Measurements from ENCODE around the gene SPOPL.
A peak's percentile ranks its signal among the peaks of the same experiment; 100 is the strongest.
"Not testable (repeated sequence)": the region's sequence is repeated elsewhere in the genome, so short reads cannot be mapped to it uniquely, and the experiment has no call there.

The SPOPL gene

DNA sequence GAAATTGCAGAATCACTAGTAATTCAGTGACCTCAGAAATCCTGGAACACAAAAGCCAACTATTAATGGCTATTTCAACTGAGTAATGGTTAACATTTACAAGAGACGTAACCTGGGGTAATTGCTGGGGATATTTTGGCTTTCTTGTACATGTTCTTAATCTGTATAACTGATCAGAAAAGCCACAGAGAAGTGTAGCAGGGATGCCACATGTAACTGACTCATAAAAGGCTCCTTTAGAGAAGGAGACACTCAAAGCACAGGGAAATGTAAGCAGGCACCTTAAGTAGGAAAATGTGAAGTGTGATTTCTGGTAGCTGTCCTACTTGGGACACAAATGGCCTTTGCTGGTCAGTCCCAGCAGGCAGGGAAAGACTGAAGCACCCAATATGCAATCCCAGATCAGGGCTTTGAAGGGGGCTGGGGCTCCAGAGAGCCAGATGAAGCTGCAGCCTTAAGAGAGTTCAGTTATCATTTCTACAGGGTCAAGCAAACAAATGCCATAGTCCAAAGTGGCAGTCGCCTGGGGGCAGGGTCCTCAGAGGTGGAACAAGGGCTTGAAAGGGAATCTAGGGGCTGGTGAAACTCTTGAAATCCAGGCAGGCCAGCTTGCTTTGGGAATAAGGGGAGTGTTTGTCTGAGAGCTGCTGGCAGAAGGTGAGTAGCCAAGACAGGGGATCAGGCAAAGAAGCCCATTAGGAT, 7.2 kb upstream of the SPOPL start:
- no peak for DNase-seq (ENCODE audit: low spot score)

DNA sequence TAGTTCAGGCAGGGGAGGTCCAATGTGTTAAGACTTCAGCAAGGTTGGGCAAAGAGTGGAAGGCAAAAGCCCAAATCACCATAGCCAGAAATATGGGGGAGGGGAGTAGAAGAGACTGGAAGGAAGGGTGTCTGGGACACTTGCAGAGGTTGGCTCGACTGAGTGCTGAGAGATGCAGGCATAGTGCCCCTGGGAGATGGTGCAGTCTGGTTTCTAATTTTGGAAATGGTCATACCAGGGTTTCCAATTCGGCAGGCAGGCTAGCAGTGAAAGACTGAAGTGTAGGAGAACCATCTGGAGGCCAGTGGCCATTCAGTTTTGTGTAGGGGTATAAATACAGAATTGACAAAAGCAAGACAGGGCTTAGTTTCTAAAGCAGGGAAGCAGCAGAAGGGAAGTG, 6.2 kb upstream of the SPOPL start:
- DNase-seq (ENCODE audit: low spot score), result no peak

DNA sequence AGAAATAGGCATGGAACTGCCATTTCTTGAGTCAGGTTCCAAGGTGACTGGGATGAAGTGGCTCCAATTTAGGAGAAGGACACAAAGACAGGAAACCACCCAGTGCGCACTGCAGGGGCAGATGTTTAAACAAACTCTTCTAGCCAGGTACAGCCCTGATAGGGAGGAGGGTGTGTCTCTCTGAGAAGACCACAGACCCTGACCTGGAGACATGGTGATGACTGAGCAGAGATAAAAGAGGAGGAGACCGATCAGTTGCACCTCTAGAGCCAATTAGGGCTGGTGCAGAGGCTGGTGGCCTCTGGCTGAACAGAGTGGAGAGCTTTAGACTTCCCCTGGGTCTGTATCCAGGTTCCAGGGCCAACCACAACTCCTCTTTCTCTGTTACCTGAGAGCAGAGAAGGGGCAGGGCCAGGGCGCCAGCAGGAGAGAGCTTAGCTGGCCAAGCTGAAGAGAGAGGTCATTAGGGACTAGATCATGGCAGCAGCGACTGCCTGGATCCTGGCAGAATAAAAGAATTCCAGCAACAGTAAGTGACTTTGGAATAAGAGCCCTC, 5.4 kb upstream of the SPOPL start:
- DNase-seq (ENCODE audit: low spot score), result no peak

DNA sequence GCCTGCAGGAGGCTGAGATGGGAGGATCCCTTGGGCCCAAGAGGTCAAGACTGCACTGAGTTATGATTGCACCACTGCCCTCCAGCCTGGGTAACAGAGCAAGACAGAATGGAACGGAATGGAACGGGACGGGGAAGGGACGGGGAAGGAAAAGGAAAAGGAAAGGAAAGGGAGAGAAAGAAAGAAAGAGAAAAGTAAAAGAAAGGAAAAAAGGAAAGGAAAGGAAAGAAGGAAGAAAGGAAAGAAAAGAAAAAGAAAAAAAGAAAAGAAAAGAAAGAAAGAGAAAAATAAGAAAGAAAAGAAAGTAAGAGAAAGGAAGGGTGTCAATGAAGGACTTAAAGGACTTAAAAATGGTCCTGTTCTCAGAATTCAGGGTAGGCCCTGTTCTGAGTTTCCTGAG, 4.3 kb upstream of the SPOPL start:
- DNase-seq (ENCODE audit: low spot score), result no peak

DNA sequence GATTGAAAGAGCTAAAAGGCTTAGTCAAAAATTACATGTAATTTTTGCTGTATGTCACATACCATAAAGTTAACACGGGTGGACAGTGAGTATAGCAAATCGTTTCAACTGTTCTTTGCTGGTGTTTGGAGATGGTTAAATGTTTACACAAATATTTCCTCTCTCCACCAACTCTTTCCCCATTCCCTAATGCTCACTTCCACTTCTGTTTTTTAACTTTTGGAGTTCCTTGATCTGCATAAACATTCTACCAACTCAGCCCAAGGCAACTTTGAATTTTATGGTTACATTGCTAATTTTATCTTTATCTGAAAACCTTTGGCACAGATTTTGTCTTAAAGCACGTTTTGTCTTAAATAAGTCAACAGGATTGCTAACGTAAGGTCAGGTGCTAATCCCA, 1.9 kb upstream of the SPOPL start:
- no peak for DNase-seq (ENCODE audit: low spot score)

DNA sequence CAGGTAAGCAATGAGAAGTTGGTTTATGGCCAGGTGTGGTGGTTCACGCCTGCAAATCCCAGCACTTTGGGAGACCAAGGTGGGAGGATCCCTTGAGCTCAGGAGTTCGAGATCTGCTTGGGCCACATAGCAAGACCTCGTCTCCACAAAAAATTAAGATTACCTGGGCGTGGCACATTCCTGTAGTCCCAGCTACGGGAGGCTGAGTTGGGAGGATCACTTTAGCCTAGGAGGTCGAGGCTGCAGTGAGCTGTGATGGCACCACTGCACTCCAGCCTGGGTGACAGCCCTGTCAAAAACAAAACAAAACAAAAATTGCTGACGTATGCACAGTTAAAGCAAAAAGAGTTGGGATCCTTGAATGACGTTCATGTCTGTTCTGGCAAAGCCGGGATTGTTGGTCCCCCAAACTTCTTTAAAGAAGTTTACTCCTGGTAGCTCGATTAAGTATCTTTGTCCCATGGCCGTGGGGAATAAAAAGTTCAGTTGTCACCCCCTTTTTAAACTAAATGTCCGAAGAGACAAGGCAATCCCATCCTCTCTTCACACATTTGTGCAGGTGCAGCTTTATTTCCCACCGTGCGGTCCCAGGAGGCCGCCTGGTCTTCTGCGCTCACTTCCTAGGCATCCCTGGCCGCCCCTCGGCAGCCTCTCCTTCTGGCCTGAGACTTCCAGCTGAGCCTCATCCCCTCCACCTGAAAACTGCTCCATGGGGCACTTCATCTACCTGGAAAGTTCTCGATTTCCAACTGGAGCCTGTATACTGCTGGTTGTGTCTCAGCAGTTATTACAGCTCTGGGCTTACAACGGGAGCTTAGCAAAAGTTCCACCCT, 762 bp upstream of the SPOPL start:
- DNase-seq (ENCODE audit: low spot score), result peak; percentile 67

DNA sequence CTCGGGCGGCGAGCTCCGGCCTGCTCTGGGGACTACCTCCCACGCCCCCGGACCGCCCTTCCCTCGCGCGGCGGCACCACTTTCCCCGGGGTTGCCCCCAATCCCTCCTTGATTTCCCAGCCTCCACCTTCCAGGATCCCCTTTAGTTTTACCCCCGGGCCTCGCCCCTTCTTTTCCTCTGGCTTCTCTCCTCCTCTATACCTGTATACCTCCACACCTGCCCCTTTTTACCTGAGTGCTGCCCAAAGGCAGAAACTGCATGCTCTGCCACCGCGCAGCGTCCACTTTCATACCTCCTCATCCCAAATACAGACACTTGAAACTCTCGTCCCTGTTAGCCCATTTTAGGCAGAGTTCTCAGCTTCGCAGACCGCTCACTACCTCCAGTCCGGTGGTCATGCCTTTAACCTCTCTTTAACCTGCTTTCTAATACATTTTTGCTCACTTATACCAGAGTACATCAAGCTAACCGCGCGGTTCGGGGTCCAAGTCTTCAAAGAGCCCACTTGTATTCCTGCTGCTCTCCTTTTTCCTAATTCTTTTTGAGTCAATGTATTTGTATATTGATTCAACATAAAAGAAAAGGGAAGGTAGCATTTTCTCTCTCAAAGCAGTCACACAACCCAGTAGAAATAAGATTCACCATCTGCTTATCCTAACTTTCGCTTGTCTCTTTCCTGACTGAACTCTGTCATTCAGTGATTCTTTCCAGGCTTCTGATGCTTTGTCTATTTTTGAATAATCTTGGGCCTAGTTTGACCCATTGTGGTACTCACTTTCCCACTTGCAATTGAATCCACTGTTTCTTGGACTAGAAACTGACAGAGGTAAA, 901 bp downstream of the SPOPL start:
- no peak for DNase-seq (ENCODE audit: low spot score)

DNA sequence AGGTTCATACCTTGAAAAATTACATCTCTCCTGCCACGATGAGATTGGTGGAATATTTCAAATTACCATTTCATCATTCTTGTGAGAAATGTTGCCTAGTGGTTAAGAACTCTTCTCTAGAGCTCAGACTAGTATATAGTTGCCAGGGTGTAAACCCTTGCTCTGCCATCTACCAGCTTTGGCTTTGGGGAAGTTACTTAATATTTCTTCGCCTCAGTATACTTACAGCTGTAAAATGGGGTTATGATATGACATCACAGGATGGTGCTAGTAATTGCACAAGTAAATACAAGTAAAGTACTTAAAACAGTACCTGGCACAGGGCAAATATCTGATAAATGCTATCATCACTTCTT, 1.5 kb downstream of the SPOPL start:
- no peak for DNase-seq (ENCODE audit: low spot score)

DNA sequence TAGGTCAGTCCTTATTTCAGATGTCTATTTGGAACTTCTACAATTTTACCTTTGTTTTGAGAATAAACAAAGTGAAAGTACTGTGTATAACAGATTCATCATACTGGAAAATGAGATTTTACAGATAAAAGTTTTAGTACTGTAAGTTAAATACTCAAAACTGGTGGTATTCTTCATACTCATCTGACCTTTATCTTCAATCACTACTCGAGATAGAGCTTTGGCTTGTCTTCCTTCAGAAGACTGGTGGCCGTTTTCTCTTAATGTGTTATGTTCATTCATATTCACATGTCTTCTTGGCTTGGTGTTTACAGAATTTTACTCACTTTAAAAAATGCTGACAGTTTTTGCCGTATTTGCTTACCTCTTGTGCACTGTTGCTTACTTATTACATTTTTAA, 2.1 kb downstream of the SPOPL start:
- DNase-seq (ENCODE audit: low spot score), result no peak

DNA sequence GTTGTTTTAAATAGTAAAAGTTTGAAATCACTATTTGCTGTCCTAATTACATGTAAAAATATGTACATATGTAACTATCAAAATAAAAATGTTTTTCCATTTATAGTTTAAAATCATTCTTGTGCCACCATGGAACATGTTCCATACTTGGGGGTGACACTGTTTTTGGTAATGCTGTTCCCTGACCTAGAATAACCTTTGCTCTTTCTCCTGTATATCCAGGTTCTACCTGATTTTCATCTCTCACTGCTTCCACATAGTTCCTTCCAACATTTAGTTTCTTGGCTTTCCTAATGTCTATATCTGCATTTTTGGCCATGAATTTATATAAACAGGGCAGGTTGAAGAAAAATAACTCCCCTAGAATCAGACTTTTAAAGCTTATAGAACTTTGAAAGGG, 2.5 kb downstream of the SPOPL start:
- no peak for DNase-seq (ENCODE audit: low spot score)

DNA sequence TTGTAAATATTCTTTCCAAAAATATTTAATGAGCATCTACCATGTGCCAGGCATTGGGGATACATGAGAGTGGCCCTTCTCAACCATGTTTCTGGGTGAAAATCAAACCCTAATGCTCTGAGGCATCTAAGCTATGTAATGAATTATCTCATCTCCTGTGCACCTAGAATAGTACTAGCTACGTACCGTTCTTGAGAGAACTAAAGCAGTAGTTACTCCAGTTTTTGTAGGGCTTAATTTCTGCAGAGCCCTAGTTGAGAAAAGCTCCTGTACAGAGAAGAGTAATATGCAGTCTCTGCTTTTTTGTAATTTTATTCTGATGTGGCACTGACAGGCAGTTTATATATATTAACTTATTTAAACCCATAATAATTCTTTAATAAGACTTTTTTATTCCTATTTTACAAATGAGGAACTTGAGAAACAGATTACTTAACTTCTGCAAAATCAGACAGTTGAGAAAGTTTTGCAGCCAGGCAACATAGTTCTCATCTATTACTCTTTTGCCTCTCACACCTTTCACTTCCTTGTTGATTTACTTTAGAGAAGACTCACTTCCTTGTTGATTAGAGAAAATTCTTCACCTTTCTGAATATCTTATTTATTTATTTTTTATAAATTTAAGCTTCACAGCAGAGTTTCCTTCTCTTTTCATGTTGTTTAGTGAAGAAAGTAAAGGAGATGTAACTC, 3.1 kb downstream of the SPOPL start:
- DNase-seq (ENCODE audit: low spot score), result no peak

DNA sequence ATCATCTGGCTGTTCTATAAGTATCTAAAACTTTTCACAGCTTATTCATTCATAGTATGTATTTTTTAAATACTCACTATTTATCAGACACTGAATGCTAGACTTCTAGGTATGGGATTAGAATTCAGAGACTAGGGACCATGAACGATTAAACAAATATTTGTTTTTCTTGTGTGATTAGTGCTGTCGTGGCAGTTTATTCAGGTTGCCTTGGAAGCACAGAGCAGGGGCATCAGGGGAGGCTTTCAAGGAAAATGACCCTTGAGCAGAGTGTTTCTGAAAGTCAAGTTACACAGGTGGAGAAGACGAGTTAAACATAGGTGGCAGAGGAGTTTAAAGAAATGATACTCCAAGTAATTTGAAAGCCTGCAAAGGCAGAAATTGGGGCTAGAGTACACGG, 5.7 kb downstream of the SPOPL start:
- no peak for DNase-seq (ENCODE audit: low spot score)

DNA sequence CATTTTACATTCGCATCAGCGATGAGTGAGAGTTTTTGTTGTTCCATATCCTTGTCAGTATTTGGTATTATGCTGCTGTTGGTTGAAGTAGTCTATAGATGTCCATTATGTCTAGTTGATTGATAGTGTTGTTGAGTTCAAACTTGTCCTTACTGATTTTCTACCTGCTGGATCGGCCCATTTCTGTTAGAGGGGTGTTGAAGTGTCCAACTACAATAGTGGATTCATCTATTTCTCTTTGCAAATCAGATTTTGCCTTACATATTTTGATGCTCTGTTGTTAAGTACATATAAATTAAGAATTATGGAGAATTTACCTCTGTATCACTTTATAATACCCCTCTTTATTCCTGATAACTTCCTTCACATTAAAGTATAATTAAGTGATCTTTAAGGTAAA, 8.7 kb downstream of the SPOPL start:
- no peak for DNase-seq (ENCODE audit: low spot score)

DNA sequence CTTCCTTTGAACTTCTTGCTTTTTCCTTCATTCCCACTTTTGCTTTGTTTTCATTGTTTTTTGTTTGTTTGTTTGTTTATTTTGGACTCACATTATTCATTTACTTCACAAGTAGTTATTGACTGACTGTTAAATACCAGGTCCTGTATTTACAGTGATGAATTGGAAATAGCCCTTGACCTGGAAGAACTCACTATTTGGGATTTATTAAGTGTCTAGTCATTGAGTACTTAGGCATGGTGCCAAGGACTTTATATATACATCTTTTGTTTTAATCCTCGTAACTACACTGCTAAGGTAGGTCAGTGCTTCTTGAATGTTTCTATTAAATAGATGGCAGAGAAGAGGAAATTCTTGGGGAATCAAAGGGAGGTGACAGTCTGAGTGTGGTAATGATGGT, 11.1 kb downstream of the SPOPL start:
- no peak for DNase-seq (ENCODE audit: low spot score)

DNA sequence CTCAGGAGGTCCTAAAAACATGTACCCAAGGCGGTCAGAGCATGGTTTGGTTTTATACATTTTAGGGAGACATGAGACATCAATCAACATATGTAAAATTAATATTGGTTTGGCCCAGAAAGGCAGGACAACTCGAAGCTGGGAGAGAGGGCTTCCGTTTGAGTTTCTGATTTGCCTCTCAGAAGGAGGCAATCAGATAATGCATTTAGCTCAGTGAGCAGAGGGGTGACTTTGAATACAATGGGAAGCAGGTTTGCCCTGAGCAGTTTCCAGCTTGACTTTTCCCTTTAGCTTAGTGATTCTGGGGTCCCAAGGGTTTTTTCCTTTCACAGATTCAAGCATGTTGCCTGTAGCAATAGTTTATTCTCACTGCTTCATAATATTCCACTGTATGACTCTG, 12.6 kb downstream of the SPOPL start:
- no peak for DNase-seq (ENCODE audit: low spot score)

DNA sequence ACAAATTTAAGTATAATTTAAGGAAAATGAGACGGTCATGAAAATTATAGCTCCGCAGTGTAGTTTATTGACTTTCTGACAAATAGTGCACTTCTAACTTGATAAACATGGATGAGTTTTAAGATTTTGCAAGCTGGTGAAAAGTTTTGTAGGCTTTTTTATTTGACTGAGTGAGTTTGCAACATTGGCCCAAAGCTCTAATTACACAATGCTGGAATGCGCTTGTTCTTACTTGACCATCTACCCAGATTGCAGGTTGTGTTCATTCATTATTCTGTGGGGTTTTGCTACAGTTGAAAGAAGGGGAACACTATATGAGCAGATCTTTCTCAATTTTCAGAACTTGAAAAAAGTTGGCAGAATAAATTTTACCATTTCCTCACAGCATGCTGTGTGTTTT, 13.5 kb downstream of the SPOPL start:
- DNase-seq (ENCODE audit: low spot score), result no peak

DNA sequence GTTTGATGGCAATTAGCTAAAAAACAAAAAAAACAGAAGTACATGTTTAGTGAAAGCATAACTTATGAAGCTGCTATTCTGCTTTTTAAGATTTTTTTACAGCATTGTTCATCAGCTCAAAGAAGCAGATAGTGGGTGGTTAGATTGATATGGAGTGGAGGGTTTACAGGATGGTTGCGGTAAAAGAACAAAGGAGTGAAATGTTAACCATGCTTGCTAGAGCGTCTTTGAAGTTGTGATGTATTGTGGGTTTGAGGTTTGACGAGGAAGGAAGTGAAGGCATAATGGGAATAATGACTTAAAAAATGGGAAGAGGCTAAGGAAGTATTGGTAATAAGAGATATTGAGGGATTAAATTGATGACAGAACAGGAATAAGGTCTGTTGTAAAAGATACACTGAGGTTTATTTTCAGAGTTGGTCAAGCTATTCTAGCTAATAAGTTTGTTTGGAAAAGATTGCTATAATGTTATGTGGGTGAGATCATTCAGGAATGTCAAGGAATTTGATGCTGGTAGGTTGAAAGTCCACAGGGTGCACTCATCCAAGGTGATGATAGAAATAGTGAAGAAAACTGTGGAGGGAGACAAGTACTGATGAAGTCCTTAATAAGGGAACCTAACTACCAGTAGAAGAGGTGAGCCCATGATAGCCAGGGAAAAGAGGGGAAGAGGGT, 14.6 kb downstream of the SPOPL start:
- no peak for DNase-seq (ENCODE audit: low spot score)

DNA sequence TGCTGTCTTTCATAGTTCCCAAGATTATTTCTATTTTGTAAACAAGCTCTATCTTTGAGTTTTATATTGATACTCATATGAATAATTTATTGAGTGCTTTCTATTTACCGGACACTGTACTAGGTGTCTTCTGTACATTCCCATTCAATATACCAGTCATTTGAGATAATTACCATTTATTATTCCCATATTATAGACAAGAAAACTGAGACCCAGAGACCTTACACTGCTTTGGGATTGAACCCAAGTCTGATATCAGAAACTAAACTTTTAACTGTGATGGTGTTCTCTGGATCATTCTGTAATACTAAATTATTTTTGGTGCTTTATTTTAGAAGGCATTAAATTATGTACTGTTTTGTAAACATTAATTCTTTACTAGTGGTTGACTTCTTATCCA, 17.3 kb downstream of the SPOPL start:
- DNase-seq (ENCODE audit: low spot score), result no peak

DNA sequence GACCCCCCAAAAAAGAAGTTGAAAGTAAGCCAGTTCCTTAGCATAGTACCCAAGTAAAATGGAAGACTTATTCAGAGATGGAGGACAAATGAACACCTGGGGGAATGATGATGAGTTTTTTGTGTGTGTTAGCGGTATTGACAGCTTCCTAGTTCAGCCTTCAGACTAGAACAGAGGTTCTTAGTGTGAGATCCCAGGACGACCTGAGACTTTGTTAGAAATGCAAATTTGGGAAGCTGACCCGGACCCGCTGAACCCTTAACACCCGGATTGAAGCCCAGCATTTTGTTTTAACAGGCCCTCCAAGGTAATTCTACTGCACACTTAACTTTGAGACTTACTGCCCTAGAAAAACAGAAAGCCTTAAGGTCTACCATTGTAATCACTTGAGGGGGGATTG, 20.3 kb downstream of the SPOPL start:
- DNase-seq (ENCODE audit: low spot score), result no peak

DNA sequence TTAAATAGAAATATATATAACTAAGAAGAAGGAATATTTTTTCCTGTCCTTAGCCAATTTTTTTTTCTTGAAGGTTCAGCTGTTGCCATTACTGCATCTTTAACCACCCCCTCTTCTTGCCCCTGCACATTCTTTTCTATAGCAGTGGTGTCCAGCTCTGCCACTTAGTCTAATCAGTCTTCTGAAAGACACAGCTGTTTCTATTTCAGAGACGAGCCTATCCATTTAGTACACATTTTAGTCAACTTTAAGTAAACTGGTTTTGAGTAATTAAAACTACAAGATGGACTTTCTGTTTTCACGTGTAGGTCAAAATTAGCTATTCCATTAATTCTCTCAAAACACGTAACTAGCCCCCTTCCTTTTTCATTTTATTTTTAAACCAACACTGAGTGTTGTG, 21.0 kb downstream of the SPOPL start:
- no peak for DNase-seq (ENCODE audit: low spot score)

DNA sequence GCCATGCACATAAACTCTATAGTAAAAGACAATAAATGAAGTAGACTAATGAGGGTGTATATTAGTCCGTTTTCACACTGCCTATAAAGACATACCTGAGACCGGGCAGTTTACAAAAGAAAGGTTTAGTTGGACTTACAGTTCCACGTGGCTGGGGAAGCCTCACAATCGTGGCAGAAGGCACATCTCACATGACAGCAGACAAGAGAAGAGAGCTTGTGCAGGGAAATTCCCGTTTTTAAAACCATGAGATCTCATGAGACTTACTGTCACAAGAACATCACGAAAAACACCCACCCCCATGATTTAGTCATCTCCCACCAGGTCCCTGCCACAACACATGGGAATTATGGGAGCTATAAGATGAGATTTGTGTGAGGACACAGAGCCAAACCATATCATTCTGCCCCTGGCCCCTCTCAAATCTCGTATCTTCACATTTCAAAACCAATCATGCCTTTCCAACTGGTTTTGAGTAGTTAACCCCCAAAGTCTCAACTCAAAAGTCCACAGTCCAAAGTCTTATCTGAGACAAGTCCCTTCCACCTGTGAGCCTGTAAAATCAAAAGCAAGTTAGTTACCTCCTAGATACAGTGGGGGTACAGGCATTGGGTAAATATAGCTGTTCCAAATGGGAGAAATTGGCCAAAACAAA, 21.6 kb downstream of the SPOPL start:
- not testable (repeated sequence) for DNase-seq (ENCODE audit: low spot score)

All from left forelimb (tissue), 1 donor.